Measurements from ENCODE around the gene KRT5.
"Not testable (repeated sequence)": the region's sequence is repeated elsewhere in the genome, so short reads cannot be mapped to it uniquely, and the experiment has no call there.

The KRT5 gene

DNA sequence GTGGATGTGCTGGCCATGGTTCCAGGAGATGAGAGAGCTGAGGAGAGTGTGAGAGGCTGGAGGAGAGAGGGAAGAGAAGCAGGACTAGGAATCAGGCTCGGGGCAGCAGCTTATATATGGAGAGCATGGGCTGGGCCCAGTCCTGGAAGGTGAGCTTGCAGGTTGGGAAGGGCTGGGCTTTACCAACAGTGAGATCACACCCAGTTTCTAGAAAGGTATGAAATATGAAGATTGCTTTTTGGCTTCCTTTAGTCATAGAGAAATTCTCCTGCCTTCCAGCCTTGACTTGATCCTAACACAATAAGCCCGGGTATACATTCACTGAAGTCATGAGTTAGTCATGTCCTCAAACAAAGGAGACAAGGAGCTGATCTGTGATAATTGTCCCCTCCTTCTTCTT, 27.0 kb downstream of the KRT5 start, which contains the start of gene KRT6A:
TSS of gene KRT6A (minus strand) at position 86 of the 400 bp plus-strand sequence. CDS start at position 17, 69 bp downstream.
- DNase-seq = no peak

DNA sequence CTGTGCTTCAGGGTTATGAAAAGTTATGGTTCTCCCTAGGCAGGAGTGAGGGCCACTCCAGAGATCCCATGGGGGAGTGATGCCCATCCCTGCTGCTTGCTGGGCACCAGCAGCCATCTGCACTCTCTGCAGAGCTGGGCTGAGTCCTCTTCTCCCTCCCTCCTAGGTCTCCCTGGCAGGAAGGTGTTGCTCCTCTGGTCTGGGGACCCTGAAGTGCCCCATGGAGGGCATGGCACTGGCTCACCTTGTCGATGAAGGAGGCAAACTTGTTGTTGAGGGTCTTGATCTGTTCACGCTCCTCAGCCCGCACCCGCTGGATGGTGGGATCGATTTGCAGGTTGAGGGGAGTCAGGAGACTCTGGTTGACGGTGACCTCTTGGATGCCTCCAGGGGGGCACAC, 27.8 kb downstream of the KRT5 start:
- DNase-seq = not testable (repeated sequence)

DNA sequence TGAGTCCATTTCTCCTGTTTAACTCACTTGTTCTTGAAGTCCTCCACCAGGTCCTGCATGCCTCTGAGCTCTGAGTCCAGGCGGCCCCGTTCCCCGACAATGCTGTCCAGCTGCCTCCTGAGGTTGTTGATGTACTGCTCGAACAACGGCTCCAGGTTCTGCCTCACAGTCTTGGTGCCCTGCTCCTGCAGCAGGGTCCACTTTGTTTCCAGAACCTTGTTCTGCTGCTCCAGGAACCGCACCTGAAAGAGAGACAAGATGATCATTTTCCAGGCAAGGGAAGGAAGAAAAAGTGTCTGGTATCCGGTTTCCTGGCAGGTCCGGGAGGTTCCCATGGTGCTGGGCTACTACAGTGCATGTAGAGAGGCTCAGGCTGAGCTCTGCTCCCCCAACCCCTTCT, 28.7 kb downstream of the KRT5 start:
- not testable (repeated sequence) for DNase-seq

DNA sequence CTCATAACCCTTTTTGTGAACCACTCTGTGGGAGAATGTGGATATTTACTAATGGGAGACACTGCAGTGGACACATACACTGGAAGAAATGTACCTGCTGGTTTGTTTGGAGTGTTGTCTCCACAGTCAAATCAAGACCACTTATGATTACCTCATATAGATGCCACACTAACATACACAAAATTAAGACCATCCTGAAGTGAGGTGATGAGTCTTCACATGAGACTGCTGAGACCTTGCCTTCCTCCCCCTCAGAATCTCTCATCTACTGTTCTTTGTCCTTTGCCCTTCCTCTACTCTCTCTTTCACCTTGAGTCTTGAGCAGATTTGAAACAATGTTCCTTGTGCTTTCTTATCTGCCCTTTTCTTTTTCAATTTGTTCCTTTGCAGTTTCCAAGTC, 31.5 kb downstream of the KRT5 start:
- no peak for DNase-seq

DNA sequence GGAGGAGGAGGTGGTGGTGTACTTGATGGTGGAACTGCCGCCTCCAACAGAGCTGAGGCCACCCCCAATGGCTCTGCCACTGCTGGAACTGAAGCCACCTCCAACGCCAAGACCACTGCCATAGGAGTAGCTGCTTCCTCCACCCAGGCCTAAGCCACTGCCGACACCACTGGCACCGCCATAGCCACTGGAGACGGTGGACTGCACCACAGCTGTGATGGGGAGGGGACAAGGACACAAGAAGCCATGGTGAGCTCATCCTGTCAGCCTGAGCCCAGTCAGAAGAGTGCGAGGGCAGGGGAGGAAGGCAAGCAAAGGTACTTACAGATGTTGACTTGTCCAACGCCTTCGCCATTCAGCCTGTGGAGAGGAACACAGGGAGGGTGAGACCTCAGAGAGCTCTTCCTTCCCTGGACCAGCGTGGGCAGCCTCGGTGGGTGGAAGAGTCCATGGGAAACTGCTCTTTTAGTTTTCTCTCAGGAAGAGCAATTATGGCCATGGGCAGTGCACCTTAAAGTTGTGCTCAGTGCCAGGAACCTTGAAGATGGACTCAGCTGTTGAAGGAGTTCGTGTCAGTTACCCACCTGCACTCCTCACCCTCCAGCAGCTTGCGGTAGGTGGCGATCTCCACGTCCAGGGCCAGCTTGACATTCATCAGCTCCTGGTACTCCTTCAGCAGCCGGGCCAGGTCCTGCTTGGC, 32.3 kb downstream of the KRT5 start:
- not testable (repeated sequence) for DNase-seq

DNA sequence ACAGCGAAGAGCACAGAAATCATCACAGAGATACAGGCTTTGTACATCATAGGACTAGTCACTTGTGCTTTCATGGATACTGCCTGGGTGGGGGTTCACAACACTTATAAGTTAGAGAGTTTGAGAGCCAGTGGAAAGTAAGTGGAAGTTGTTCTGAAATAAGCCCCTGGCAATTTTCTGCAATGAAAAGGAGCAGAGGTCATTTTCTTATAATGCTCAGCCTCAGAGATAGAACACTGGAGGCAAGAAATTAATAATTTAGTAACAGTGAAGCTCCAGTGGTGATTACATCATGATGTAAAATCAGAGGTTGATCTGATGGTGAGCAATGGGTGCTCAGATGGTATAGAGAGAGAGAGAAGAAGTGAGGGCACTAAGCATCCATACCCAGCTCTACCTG, 33.0 kb downstream of the KRT5 start:
- no peak for DNase-seq

DNA sequence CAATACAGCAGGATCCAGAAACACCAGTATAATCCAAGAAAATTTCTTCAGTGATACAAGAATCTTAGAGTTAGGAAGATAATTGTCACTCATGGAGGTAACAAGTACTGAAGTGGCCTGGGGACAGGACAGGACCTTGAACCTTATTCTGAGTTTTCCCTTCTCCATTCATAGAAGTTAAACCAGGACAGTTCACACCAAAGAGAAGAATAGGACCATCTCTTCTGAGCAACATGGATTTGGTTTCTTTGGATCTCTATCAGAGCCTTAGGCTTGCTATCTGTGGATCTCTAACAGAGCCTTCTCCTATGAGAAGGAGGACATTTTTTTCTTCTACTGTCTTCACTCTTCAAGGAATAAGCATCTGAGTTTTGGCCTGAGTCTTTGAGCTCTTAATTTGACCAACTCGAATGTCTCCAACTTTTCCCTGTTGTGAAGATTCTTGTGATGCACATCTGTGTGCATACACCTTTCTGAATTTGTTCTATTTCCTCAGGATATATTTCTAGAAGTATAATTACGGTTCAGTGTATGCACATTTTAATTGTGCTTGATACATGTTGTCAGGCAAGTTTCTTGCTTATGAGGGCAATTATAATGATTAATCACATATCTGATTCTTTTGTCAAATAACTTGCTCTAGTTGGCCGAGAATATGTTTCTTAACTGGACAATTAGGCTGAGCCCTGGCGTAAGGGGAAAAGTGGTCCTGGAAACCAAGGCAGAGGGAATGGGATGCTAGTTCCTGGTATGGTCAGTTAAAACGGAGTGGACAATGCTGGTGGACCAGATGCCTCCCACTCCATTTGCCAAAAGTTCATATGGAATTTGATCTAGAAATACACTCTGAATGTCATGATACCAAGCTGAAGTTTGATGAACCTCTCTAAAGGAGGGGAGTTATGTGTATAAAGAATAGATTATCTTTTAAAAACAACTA, 33.8 kb downstream of the KRT5 start:
- DNase-seq = no peak

DNA sequence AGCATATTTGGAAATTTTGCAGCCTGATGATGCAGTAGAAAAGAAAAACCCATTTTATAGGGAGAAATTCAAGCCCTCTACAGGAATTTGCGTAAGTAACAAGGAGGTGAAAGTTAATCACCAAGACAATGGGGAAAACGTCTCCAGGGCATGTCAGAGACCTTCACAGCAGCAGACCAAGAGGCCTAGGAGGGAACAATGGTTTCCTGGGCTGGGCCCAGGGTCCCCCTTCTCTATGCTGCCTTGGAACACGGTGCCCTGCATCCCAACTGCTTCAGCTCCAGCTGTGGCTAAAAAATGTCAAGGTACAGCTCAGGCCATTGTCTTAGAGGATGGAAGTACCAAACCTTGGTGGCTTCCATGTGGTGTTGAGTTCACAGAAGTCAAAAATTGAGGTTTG, 40.1 kb downstream of the KRT5 start:
- no peak for DNase-seq

DNA sequence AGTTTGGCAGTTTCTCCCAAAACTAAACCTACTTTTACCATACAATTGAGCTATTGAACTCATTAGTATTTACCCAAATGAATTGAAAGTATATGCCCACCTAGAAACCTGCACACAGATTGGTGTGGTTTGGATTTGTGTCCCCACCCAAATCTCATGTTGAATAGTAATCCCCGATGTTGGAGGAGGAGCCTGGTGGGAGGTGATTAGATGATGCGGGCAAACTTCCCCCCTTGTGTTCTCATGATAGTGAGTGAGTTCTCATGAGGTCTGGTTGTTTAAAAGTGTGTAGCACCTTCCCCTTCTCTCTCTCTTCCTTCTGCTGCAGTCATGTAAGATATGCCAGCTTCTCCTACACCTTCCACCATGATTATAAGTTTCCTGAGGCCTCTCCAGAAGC, 42.5 kb downstream of the KRT5 start:
- no peak for DNase-seq

DNA sequence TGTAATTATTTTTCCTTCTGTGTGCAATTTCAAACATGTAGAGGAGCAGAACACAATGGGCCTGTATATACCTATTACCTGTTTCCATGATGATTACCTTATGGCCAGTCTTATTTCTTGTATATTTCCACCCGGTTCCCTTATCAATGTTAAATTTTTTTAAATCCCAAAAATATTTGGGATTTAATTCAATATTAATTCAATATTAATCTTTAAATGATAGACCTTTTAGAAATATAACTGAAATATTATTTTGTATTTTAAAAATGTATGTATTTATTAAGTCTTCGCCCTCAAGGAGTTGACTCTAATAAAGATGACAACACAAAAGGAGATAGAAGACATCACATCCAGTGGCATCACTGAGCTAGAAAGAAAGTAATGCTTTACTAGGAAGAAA, 46.0 kb downstream of the KRT5 start:
- DNase-seq = no peak

DNA sequence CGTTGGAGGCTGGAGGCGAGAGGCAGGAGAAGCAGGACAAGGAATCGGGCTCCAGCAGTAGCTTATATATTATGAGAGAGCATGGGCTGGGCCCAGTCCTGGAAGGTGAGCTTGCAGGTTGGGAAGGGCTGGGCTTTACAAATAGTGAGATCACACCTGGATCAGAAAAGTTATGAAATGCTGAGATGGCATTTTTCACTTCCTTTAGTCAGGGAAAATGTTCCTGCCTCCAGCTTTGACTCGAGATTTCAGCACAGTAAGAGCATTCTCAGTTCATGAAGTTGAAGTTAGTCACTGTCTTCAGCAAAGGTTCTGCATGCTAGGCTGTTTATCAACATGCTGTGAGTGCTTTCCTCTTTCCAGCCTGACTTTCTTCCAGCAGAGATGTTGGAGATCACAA, 46.4 kb downstream of the KRT5 start, which contains the start of gene KRT6C:
TSS of gene KRT6C (minus strand) at position 38 of the 400 bp plus-strand sequence. CDS start 68 bp downstream, outside the sequence.
- no peak for DNase-seq

DNA sequence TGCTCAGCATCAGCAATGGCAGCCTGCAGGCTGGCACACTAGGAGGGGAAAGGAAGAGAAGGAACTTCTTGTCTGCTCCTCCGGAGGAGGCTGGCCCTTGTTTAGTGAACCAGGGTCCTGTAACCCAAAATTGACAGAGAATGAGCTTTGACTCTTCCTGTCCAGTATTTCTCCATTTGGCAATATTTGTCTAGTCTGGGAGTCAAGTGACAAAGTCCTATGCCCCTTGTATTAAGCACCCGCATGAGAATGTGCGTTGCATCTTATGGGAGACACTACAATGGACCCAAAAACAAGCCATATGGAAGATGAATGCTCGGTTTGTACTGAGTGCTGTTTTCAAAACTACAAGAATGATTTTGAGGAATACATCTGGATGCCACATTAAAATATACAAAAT, 50.3 kb downstream of the KRT5 start:
- DNase-seq = no peak

DNA sequence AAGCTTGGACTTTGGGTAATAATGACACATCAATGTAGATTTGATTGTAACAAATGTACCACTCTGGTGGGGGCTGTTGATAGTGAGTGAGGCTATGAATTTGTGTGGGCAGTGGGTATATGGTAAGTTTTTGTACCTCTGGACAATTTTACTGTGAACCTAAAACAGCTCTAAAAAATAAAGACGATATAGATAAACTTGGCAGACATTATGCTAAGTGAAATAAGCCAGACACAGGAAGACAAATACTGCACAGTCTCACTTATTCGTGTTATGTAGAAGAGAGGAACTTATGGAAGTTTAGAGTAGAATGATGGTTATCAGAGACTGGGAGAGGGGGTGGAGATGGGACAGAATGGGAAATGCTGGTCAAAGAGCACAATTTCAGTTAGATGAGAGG, 55.3 kb downstream of the KRT5 start:
- no peak for DNase-seq

All from activated naive CD4-positive, alpha-beta T cell (primary cell).